Nephron (organoid): ENCODE data around the gene GRM7.
A peak's percentile ranks its signal among the peaks of the same experiment; 100 is the strongest.

Experiments used
- H3K27ac Mint-ChIP-seq, 3 experiments: 2 replicates each; pipeline ENCODE4 v1.8.0; 2020; ENCODE audit warnings: mixed read lengths in 3 of 3, mild to moderate bottlenecking in 2 of 3, moderate library complexity in 1 of 3
- H3K27me3 Mint-ChIP-seq: 2 replicates; pipeline ENCODE4 v1.8.0; 2021; ENCODE audit warnings: low read depth, mild to moderate bottlenecking, moderate library complexity, mixed read lengths
- H3K36me3 Mint-ChIP-seq: 2 replicates; pipeline ENCODE4 v1.8.0; 2020; ENCODE audit warnings: low read depth, mixed read lengths
- H3K4me1 Mint-ChIP-seq: 2 replicates; pipeline ENCODE4 v1.8.0; 2020; ENCODE audit warnings: mixed read lengths
- H3K4me3 Mint-ChIP-seq, 3 experiments: 2 replicates each; pipeline ENCODE4 v1.8.0; 2020; ENCODE audit warnings: mild to moderate bottlenecking in 3 of 3, mixed read lengths in 3 of 3, moderate library complexity in 2 of 3
- H3K9me3 Mint-ChIP-seq: 2 replicates; pipeline ENCODE4 v1.8.0; 2020; ENCODE audit warnings: mixed read lengths
- TF ChIP-seq, protein P1 (sequence below), 3 experiments: fragments of 200-600 bp; sonication (generic); IDR thresholded peaks; one replicate each; pipeline ENCODE4 v1.5.0; 2021; ENCODE audit warnings: antibody characterized with exemption in 3 of 3; ENCODE audit not compliant: unreplicated experiment in 3 of 3

The GRM7 gene

DNA sequence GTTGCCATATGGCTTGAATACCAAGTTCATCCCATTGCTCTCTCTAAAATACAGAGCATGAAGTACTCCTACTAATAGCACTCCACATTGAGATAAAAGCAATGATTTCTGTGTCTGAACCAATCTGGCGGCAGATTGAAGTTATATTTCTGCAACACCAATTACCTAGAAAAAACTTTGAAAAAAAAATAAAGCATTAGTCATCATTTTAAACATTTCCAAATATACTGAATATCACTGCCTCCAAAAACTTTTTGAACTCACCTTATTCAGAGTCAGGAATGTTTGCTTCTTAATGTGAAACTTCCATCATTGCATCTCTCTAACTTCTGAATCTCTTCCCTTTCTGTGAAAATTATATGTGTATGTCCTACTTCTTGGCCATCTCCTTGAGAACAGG lies 540.5 kb downstream of the GRM7 start:
- Mint-ChIP-seq H3K36me3 (no peaks in the 10 kb centered on the region), H3K9me3 (no peaks in the 10 kb centered on the region), H3K4me3 (no peak overlapping the region), H3K4me1 (no peaks in the 10 kb centered on the region), H3K27me3 (no peaks in the 10 kb centered on the region), H3K27ac (no peak overlapping the region)
- TF ChIP-seq, protein P1, sequence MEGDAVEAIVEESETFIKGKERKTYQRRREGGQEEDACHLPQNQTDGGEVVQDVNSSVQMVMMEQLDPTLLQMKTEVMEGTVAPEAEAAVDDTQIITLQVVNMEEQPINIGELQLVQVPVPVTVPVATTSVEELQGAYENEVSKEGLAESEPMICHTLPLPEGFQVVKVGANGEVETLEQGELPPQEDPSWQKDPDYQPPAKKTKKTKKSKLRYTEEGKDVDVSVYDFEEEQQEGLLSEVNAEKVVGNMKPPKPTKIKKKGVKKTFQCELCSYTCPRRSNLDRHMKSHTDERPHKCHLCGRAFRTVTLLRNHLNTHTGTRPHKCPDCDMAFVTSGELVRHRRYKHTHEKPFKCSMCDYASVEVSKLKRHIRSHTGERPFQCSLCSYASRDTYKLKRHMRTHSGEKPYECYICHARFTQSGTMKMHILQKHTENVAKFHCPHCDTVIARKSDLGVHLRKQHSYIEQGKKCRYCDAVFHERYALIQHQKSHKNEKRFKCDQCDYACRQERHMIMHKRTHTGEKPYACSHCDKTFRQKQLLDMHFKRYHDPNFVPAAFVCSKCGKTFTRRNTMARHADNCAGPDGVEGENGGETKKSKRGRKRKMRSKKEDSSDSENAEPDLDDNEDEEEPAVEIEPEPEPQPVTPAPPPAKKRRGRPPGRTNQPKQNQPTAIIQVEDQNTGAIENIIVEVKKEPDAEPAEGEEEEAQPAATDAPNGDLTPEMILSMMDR (IDR thresholded peaks at IDR 0.05; ENCODE audit: unreplicated experiment in 3 of 3): no peak

- Mint-ChIP-seq H3K4me1 (no peaks in the 10 kb centered on the region), H3K27me3 (no peaks in the 10 kb centered on the region), H3K4me3 (no peak overlapping the region), H3K27ac (no peak overlapping the region), H3K9me3 (no peaks in the 10 kb centered on the region), H3K36me3 (no peaks in the 10 kb centered on the region)
- TF ChIP-seq, protein P1 (IDR thresholded peaks at IDR 0.05; ENCODE audit: unreplicated experiment in 3 of 3): peak in 1 of 3 experiments; percentile 16
Measured at GRCh38 chr3:7407107-7407506, 546.2 kb downstream of the GRM7 start.

- TF ChIP-seq, protein P1 (IDR thresholded peaks at IDR 0.05; ENCODE audit: unreplicated experiment in 3 of 3): no peak
- Mint-ChIP-seq H3K36me3 (no peaks in the 10 kb centered on the region), H3K27me3 (no peaks in the 10 kb centered on the region), H3K9me3 (no peaks in the 10 kb centered on the region), H3K4me3 (no peak overlapping the region), H3K27ac (no peak overlapping the region), H3K4me1 (no peaks in the 10 kb centered on the region)
Measured at GRCh38 chr3:7410782-7411181, 549.9 kb downstream of the GRM7 start.

DNA sequence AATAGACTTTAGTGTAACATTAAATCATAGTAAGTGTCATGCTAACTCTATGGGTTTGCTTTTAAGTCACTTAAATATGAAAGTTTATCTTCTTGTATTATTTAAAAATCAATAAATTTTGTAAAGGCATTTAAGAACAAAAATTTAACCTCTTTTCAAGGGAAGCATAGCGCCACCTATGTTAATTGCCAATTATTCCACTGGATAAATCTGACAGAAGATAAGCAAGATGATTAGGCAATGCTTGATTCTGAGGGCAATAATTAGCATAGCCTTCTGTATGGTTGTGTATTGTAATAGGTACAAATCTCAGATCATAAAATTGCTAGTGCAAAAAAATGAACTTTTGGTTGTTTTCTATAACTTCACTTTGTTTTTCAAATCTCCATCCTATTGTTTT lies 560.1 kb downstream of the GRM7 start:
- Mint-ChIP-seq H3K36me3 (no peaks in the 10 kb centered on the region), H3K27me3 (peaks cover 5% of the 10 kb centered on the region)

DNA sequence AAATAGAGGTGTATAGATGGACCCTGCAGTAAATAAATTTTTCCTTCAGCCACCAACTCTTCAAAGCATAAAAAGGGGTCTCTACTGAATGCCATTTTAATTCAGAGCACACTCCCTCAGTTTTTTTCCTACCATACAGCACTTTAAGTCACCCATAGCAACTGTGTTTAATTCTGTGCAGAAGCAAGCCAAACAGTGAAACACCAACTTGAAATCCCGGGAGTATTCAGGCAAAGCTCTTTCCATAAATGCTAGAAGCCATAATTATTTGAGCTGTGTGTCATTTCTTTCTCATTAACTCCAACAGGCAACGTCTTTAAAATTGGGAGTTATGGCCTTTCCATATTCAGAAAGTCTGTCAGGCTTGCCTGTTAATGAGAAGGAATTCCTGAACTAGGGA lies 562.1 kb downstream of the GRM7 start:
- Mint-ChIP-seq H3K4me1 (peaks cover 3% of the 10 kb centered on the region), H3K36me3 (no peaks in the 10 kb centered on the region), H3K4me3 (no peak overlapping the region), H3K27ac (peak overlapping the region in 1 of 3 experiments; percentile 49), H3K27me3 (peaks cover 3% of the 10 kb centered on the region), H3K9me3 (no peaks in the 10 kb centered on the region)
- TF ChIP-seq, protein P1 (IDR thresholded peaks at IDR 0.05; ENCODE audit: unreplicated experiment in 3 of 3): no peak

More for the DNA sequence above, 560.1 kb downstream of the GRM7 start:
- Mint-ChIP-seq H3K27ac (no peak overlapping the region), H3K9me3 (no peaks in the 10 kb centered on the region), H3K4me1 (no peaks in the 10 kb centered on the region), H3K4me3 (no peak overlapping the region)
- TF ChIP-seq, protein P1 (IDR thresholded peaks at IDR 0.05; ENCODE audit: unreplicated experiment in 3 of 3): no peak

DNA sequence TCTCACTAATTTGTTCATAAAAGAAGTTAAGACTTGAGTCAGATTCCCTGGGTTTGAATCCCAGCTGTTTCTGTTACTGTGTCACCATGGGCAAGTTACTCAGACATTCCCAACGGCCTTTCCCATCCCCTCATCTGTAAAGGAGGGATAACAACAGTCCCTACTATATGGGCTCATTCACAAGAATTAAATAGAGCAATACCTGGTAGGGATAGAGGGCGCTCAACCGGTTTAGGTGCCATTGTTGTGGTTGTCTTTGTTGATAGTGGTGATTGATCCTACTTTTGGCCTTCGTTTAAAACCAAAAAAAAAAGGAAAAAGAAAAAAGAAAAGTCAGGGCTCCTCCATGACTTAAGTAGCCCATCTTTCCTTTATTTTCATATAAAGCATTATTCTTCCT lies 563.1 kb downstream of the GRM7 start:
- no peak overlapping the region for H3K4me3 Mint-ChIP-seq
- no peak overlapping the region for H3K27ac Mint-ChIP-seq

More for the DNA sequence above, 563.1 kb downstream of the GRM7 start:
- Mint-ChIP-seq H3K4me1 (peaks cover 11% of the 10 kb centered on the region), H3K9me3 (no peaks in the 10 kb centered on the region), H3K36me3 (no peaks in the 10 kb centered on the region), H3K27me3 (no peaks in the 10 kb centered on the region)
- TF ChIP-seq, protein P1 (IDR thresholded peaks at IDR 0.05; ENCODE audit: unreplicated experiment in 3 of 3): no peak
